Nephron progenitor cell (in vitro differentiated cells): Measurements from ENCODE around the gene HLA-C.

Experiments
- DNase-seq: peaks from one replicate; pipeline ENCODE4 v3.0.0; 2021
- H3K27ac Mint-ChIP-seq: 2 replicates; pipeline ENCODE4 v1.8.0; 2021; ENCODE audit warnings: mild to moderate bottlenecking, moderate library complexity, mixed read lengths
- H3K27me3 Mint-ChIP-seq: 2 replicates; pipeline ENCODE4 v1.8.0; 2021; ENCODE audit warnings: mild to moderate bottlenecking, low read depth, mixed read lengths; ENCODE audit not compliant: poor library complexity
- H3K36me3 Mint-ChIP-seq: 2 replicates; pipeline ENCODE4 v1.8.0; 2021; ENCODE audit warnings: low read depth, mixed read lengths
- H3K4me1 Mint-ChIP-seq: 2 replicates; pipeline ENCODE4 v1.8.0; 2021; ENCODE audit warnings: mixed read lengths
- H3K4me3 Mint-ChIP-seq: 2 replicates; pipeline ENCODE4 v1.8.0; 2021; ENCODE audit warnings: mild to moderate bottlenecking, moderate library complexity, mixed read lengths
- H3K9me3 Mint-ChIP-seq: 2 replicates; pipeline ENCODE4 v1.8.0; 2021; ENCODE audit warnings: mild to moderate bottlenecking, moderate library complexity, mixed read lengths
- CTCF ChIP-seq: fragments of 200-600 bp; sonication (generic); IDR thresholded peaks from 2 replicates; pipeline ENCODE4 v1.5.0; 2021; ENCODE audit warnings: antibody characterized with exemption

The HLA-C gene

DNA sequence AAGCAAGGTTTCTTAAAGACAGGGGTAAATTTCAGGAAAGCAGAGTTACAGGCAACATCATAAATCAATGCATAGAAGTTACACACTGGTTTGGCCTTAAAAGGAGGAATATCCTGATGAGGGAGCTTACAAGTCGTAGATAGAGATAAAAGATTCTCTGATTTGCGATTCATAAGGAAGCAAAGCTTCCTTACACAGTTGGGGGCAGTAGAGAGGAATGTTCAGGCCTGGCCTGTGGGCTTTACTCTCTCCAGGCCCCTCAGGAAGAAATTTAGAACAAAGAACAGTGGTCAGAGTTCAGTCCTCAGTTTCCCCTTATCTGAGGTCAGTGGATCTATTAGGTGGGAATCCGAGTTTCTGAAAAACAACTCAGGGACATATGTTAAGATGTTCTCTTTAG lies 19.3 kb downstream of the HLA-C start:
- Mint-ChIP-seq H3K4me3 (no peak overlapping the region), H3K27ac (no peak overlapping the region), H3K9me3 (peaks cover 29% of the 10 kb centered on the region), H3K36me3 (peaks cover 17% of the 10 kb centered on the region), H3K4me1 (no peaks in the 10 kb centered on the region), H3K27me3 (peaks cover 41% of the 10 kb centered on the region)
- TF ChIP-seq CTCF, result no peak
- DNase-seq, result no peak

GRCh38 chr6:31251261-31251660 lies 20.6 kb downstream of the HLA-C start:
- Mint-ChIP-seq H3K36me3 (peaks cover 30% of the 10 kb centered on the region), H3K9me3 (peaks cover 39% of the 10 kb centered on the region), H3K4me3 (no peak overlapping the region), H3K4me1 (peaks cover 7% of the 10 kb centered on the region), H3K27ac (no peak overlapping the region), H3K27me3 (peaks cover 32% of the 10 kb centered on the region)
- TF ChIP-seq CTCF, result no peak
- no peak for DNase-seq

DNA sequence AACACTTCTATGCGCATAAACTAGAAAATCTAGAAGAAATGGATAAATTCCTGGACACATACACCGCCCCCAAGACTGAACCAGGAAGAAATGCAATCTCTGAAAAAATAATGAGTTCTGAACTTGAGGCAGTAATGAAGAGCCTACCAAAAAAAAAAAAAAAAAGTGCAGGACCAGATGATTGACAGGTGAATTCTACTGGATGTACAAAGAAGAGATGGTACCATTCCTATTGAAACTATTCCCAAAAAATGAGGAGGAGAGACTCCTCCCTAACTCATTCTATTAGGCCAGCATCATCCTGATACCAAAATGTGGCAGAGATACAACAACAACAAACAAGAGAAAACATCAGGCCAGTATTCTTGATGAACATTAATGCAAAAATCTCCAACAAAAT lies 22.7 kb downstream of the HLA-C start:
- H3K4me1 Mint-ChIP-seq, result peaks cover 19% of the 10 kb centered on the region
- peaks cover 33% of the 10 kb centered on the region for H3K9me3 Mint-ChIP-seq
- H3K4me3 Mint-ChIP-seq, result no peak overlapping the region
- no peak overlapping the region for H3K27ac Mint-ChIP-seq
- H3K36me3 Mint-ChIP-seq, result peaks cover 30% of the 10 kb centered on the region
- TF ChIP-seq CTCF, result no peak
- peaks cover 27% of the 10 kb centered on the region for H3K27me3 Mint-ChIP-seq
- no peak for DNase-seq

- Mint-ChIP-seq H3K27me3 (peaks cover 26% of the 10 kb centered on the region), H3K9me3 (peaks cover 33% of the 10 kb centered on the region), H3K4me3 (no peak overlapping the region), H3K36me3 (peaks cover 30% of the 10 kb centered on the region), H3K4me1 (peaks cover 20% of the 10 kb centered on the region), H3K27ac (no peak overlapping the region)
- no peak for TF ChIP-seq CTCF
- no peak for DNase-seq
Observed at GRCh38 chr6:31247813-31248212, 24.1 kb downstream of the HLA-C start.

GRCh38 chr6:31246051-31246521 lies 25.8 kb downstream of the HLA-C start:
- H3K9me3 Mint-ChIP-seq, result peaks cover 33% of the 10 kb centered on the region
- H3K27me3 Mint-ChIP-seq, result peaks cover 20% of the 10 kb centered on the region
- H3K36me3 Mint-ChIP-seq, result peaks cover 30% of the 10 kb centered on the region
- DNase-seq, result peak; percentile 18
- H3K4me3 Mint-ChIP-seq, result peak overlapping the region; percentile 21
- peak overlapping the region; percentile 58 for H3K27ac Mint-ChIP-seq
- TF ChIP-seq CTCF, result no peak
- H3K4me1 Mint-ChIP-seq, result peaks cover 31% of the 10 kb centered on the region

DNA sequence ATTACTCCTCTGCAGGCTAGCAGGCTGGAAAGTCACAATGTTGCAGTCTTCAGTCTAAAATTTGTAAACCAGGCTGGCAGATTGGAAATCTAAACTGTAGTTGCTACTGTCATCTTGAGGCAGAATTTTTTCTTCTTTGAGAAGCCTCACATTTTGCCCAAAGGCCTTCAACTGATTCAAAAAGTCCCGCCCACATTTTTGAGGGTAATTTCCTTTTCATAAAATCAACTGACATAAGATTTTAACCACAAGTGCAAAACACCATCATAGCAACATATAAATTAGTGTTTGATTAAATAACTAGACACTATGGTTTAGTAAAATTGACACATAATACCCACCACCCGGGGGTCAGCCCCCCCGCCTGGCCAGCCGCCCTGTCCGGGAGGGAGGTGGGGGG lies 28.4 kb downstream of the HLA-C start:
- no peak for TF ChIP-seq CTCF
- no peak overlapping the region for H3K4me3 Mint-ChIP-seq
- H3K27ac Mint-ChIP-seq, result no peak overlapping the region
- DNase-seq, result no peak
- peaks cover 17% of the 10 kb centered on the region for H3K27me3 Mint-ChIP-seq
- peaks cover 31% of the 10 kb centered on the region for H3K4me1 Mint-ChIP-seq
- H3K36me3 Mint-ChIP-seq, result peaks cover 21% of the 10 kb centered on the region
- H3K9me3 Mint-ChIP-seq, result peaks cover 22% of the 10 kb centered on the region
